Mucosa of descending colon (tissue), 3 donors: ENCODE measurements around the gene ATP7B. TPM values are rescaled to one million over a fixed set of nuclear protein-coding genes. Genes with fewer than 3 reads are reported as not detected.

Experiments
- ATAC-seq: fragments of 200-7000 bp; cut with Tn5 transposase; one replicate; pipeline ENCODE4 v1.9.1; 2020; ENCODE audit warnings: mild to moderate bottlenecking, moderate library complexity
- DNase-seq, 3 donors: peaks; one replicate each; pipeline ENCODE4 v3.0.0-alpha.2; 2020
- H3K36me3 ChIP-seq: fragments of 200-600 bp; one replicate; pipeline ENCODE4 v1.8.0; 2021; ENCODE audit warnings: low read depth, mild to moderate bottlenecking
- H3K4me1 ChIP-seq: fragments of 200-600 bp; one replicate; pipeline ENCODE4 v1.8.0; 2021; ENCODE audit warnings: low read depth, mild to moderate bottlenecking
- H3K4me3 ChIP-seq: fragments of 200-600 bp; one replicate; pipeline ENCODE4 v1.8.0; 2021; ENCODE audit warnings: mild to moderate bottlenecking
- H3K9me3 ChIP-seq: fragments of 200-600 bp; one replicate; pipeline ENCODE4 v1.8.0; 2021; ENCODE audit warnings: mild to moderate bottlenecking
- intact Hi-C, 2 donors: fragments of 100-400 bp; cut with DNase I in 1 of 2; cut with micrococcal nuclease in 1 of 2; formaldehyde crosslinking; loops; one replicate each; pipeline versions ENCODE4 v1.11.0 to v1.11.1; 2022; cut with DNase I, micrococcal nuclease
- total RNA-seq, 3 donors: library from RNA; stranded (reverse); fragmentation: NEBNext Ultra II Directional in 2 of 3; extraction: Animal tissue kit (Norgen Biotek cat#: 25700) in 2 of 3; gene quantifications; one replicate each; pipeline versions ENCODE4 v1.2.1 to v1.2.4, GENCODE V29; 2021 to 2023
- TF ChIP-seq, protein P1 (sequence below): fragments of 200-600 bp; IDR thresholded peaks from one replicate; pipeline ENCODE4 v1.8.0; 2022; ENCODE audit warnings: antibody characterized with exemption, mild to moderate bottlenecking
- donor health status: DM: no; HTN: no; CAD: no; lungs with moderate emphysema.
- donor health status: DM: no; HTN: no; CAD: no.
- donor health status: DM: no; HTN: yes; CAD: no.

The ATP7B gene
- total RNA-seq, 3 donors from 2014 or later, result 11.3 to 26.0 (median 16.0) TPM

DNA sequence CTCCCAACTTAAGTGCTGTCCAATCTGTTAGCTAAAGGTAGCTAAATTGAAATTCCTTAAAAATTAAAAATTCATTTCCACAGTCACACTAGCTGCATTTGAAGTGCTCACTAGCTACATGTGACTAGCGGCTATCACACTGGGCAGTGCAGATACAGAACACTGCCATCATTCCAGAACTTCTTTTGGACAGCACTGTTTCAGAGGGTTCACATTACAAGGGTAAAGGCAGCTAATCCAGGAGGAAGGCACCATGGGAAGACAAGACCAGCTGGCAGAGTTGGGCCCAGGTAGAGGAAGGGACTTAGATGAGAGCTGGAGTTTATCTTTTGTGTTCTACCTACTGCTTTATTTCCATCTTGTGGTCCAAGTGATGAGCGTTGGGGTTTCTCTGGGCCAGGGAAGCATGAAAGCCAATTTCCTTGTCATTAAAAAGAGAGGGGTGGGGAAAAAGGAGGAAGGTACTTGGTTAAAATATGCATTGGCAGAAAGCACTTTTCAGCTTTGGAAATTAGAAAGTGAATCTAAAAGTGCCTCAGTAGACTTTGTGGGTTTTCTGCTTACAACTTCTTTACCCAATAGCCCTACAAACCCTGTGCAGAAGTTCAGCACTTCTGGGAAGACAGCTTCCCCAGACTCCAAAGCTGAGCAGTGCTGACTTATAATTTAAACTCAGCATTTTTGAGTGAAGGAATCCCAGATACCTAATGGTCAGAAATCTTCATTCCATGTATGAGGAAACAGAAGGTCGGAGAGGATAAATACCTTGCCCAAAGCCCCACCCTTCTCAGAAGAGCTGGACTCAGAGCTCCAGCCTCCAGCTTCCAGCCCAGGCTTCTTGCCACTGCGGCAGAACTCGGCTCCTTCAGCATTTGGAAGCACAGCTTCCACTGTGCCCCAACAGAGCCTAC lies 49.5 kb downstream of the ATP7B start:
- DNase-seq, result peak in 1 of 3 donors; percentile 30
- no peak overlapping the region for H3K4me3 ChIP-seq
- H3K4me1 ChIP-seq, result peaks cover 31% of the 10 kb centered on the region
- H3K36me3 ChIP-seq, result no peaks in the 10 kb centered on the region
- no peak for ATAC-seq
- intact Hi-C loops, result no loop called here
- H3K9me3 ChIP-seq, result no peaks in the 10 kb centered on the region
- TF ChIP-seq, protein P1, sequence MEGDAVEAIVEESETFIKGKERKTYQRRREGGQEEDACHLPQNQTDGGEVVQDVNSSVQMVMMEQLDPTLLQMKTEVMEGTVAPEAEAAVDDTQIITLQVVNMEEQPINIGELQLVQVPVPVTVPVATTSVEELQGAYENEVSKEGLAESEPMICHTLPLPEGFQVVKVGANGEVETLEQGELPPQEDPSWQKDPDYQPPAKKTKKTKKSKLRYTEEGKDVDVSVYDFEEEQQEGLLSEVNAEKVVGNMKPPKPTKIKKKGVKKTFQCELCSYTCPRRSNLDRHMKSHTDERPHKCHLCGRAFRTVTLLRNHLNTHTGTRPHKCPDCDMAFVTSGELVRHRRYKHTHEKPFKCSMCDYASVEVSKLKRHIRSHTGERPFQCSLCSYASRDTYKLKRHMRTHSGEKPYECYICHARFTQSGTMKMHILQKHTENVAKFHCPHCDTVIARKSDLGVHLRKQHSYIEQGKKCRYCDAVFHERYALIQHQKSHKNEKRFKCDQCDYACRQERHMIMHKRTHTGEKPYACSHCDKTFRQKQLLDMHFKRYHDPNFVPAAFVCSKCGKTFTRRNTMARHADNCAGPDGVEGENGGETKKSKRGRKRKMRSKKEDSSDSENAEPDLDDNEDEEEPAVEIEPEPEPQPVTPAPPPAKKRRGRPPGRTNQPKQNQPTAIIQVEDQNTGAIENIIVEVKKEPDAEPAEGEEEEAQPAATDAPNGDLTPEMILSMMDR, result no peak

DNA sequence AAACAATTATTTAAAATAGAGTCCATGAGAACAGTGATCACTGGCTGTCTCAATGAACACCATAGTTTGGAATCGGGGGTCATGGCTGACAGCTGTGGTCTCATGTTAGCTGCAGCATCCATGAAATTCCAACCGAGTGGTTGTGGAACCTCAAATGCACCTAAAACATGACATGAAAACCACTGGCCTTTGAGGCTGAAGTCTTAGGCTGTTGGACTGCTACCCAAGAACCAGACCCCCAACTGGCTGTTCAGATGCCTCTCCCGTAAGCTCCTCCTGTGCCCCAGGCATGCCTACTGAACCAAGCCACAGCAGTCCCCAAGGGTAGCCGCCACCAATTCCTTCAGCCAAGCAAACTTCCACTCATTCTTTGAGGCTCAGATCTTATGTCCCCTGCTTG lies 50.5 kb downstream of the ATP7B start:
- no peak overlapping the region for H3K4me3 ChIP-seq
- no peaks in the 10 kb centered on the region for H3K9me3 ChIP-seq
- DNase-seq (no peak), ATAC-seq (no peak)
- H3K4me1 ChIP-seq, result peaks cover 41% of the 10 kb centered on the region
- TF ChIP-seq, protein P1, result no peak
- intact Hi-C loops, result no loop called here
- H3K36me3 ChIP-seq, result no peaks in the 10 kb centered on the region

DNA sequence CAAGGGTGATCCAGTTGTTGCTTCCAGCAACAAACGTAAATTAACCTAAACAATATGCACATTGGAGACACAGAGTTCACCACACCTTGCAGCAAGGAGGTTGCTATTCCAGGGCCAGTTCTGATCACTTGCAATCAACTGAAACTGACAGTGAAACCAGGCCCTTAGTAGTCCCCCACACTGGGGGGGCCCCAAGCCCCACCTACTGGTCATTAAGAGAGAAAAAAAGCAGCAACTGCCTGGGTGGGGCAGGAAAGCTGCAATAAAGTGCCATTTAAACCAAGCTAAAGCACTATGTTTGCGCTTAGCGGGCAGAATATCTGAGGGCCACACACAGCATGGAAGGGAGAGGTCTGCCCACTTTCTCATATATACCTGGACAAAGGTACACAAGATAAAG lies 51.5 kb downstream of the ATP7B start:
- intact Hi-C loops, result no loop called here
- no peak overlapping the region for H3K4me3 ChIP-seq
- TF ChIP-seq, protein P1, result no peak
- H3K9me3 ChIP-seq, result no peaks in the 10 kb centered on the region
- H3K4me1 ChIP-seq, result peaks cover 51% of the 10 kb centered on the region
- DNase-seq (peak; percentile 71 to 82 (median 77)), ATAC-seq (peak; percentile 73)
- no peaks in the 10 kb centered on the region for H3K36me3 ChIP-seq

DNA sequence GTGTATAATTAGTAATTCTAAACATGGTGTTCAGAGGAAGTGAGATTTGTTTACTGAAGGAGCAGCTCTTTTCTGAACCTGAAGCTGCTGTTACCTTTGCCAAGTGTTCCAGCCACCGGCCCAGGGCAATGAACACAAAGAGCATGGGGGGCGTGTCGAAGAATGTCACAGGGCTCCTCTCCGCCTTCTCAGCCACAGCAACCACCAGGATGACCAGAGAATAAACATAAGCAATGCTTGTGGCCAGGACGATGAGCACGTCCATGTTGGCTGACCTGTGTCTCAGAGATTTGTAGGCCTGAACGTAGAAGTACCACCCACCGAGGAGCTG lies 53.1 kb downstream of the ATP7B start:
- Histone ChIP-seq H3K4me3 (no peak overlapping the region), H3K9me3 (no peaks in the 10 kb centered on the region), H3K4me1 (peaks cover 51% of the 10 kb centered on the region), H3K36me3 (no peaks in the 10 kb centered on the region)
- TF ChIP-seq, protein P1, result no peak
- ATAC-seq (peak; percentile 76), DNase-seq (peak; percentile 82 to 87 (median 83))
- intact Hi-C loops, result no loop called here

DNA sequence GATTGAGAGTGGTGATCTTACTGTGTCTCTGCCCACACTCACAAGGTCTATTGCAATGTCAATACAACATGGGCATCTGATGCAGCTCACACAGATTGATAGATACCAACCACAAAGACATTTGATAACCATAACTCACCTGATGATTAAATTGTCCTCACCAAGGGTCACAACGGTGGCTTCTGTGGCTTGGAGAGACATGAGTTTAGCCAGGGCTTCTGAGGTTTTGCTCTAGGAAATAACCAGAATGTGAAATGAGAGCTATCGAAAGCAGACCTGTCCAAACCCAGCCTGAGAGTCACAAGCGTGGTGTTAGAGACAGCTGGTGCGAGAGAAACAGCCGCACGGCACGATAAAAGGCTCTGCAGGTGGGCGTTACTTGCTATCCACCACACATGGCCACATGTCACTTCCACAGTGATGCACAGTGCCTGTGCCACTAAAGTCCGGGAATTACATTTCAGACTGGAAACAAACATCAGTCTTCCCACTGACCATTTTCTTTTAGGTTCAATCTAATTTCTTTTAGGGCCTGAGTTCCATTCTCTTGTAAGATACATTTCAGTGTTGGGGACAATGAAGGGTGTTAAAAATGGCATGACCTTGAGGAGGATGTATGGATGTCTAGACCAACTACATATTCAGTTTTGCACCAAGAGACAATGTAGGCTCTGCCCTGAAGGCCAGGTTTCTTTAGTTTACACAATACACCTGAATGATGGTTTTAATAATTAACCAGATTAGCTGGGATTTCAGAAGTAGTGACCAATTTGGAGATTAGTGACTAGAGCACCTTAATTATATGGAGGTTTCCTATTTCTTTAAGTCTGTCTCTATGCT lies 53.7 kb downstream of the ATP7B start:
- Histone ChIP-seq H3K4me3 (no peak overlapping the region), H3K36me3 (no peaks in the 10 kb centered on the region), H3K4me1 (peaks cover 51% of the 10 kb centered on the region), H3K9me3 (no peaks in the 10 kb centered on the region)
- ATAC-seq (no peak), DNase-seq (peak in 1 of 3 donors; percentile 24)
- TF ChIP-seq, protein P1, result no peak
- intact Hi-C loops, result no loop called here
